Measurements from ENCODE around the gene HDGF. TPM values are rescaled to one million over a fixed set of nuclear protein-coding genes. Genes with fewer than 3 reads are reported as not detected.

Gene HDGF
- total and polyA plus RNA-seq, 2 of the 8 experiments (the other 6 are each of a cell fraction or from before 2014, with no cell fraction given) = 145 to 391 TPM

- 0 out of 2 replicates have a peak, but pooled peaks have one; percentile 54 for TF ChIP-seq RBBP5 (IDR thresholded peaks at IDR 0.05; ENCODE audit: borderline replicate concordance, low read depth, low read length)
- TF ChIP-seq RAD21 (IDR thresholded peaks at IDR 0.05 in 1 of 2, conservative IDR thresholded peaks at IDR 0.05 in 1 of 2; ENCODE audit: low read depth in 2 of 2, low read length in 2 of 2) = peak; percentile 96 to 98
- peak; percentile 97 to 99 (median 98) for TF ChIP-seq CTCF (IDR thresholded peaks at IDR 0.05; ENCODE audit: control extremely low read depth in 1 of 3, insufficient read depth in 1 of 3, low read depth in 1 of 3, low read length in 3 of 3)
- TF ChIP-seq RFX5 (IDR thresholded peaks at IDR 0.05; ENCODE audit: borderline replicate concordance, low read depth, low read length) = no peak; the same call in 1 of the 2 replicates
Observed at GRCh38 chr1:156725683-156726280, 25.7 kb downstream of the HDGF start (continued).

Measured in H1 (cell line).